ENCODE data around the gene PNPLA8.
"Not testable (repeated sequence)": the region's sequence is repeated elsewhere in the genome, so short reads cannot be mapped to it uniquely, and the experiment has no call there.

Gene PNPLA8

DNA sequence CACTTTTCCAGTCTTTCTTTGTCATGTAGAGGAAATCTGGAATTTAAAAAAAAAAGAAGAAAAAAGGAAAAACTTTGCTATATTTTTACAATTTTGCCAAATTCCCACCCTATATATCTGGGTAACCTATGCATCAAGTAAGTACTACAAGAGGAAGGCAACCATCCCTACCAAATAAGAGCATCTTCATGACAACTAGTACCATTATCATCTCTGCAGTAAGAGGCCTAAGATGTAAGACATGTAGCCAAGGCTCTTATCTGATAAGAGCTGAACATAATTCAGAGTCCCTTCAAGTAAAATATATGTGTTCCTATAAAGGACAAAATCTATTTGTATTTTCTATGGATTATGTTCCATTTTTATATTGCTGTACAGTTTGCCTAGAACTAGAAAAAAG is 40.1 kb upstream of the PNPLA8 start:
- in situ Hi-C loops (cut with MboI; ENCODE audit: low pct_unique_long_range_greater_than_20kb, low sequenced_read_pairs, unreplicated experiment): no loop called here
- no peak for DNase-seq (ENCODE audit: low spot score)
- TF ChIP-seq, protein P1, sequence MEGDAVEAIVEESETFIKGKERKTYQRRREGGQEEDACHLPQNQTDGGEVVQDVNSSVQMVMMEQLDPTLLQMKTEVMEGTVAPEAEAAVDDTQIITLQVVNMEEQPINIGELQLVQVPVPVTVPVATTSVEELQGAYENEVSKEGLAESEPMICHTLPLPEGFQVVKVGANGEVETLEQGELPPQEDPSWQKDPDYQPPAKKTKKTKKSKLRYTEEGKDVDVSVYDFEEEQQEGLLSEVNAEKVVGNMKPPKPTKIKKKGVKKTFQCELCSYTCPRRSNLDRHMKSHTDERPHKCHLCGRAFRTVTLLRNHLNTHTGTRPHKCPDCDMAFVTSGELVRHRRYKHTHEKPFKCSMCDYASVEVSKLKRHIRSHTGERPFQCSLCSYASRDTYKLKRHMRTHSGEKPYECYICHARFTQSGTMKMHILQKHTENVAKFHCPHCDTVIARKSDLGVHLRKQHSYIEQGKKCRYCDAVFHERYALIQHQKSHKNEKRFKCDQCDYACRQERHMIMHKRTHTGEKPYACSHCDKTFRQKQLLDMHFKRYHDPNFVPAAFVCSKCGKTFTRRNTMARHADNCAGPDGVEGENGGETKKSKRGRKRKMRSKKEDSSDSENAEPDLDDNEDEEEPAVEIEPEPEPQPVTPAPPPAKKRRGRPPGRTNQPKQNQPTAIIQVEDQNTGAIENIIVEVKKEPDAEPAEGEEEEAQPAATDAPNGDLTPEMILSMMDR (IDR thresholded peaks at IDR 0.05; ENCODE audit: extremely low read depth, insufficient read depth, missing control alignments): no peak

DNA sequence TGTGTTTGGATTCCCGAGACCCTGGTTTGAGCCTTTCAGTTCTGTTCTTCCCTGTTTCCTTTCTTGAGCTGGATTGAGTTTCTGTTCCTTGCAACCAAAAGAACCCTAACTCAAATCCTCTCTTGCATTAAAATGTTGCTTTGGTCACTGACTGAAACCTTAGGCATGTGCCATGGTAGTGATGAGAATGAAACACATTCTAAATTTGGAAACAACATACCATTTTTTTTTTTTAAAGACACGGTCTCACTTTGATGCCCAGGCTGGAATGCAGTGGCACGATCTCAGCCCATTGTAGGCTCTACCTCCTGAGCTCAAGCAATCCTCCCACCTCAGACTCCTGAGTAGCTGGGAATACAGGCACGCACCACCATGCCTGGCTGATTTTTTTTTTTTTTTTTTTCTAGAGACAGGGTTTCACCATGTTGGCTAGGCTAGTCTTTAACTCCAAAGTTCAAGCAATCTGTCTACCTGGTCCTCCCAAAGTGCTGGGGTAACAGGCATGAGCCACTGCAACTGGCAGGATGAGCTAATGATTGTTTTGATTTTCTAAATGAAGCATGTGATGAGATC is 35.2 kb upstream of the PNPLA8 start:
- DNase-seq (ENCODE audit: low spot score): no peak
- TF ChIP-seq, protein P1 (IDR thresholded peaks at IDR 0.05; ENCODE audit: extremely low read depth, insufficient read depth, missing control alignments): no peak
- in situ Hi-C loops (cut with MboI; ENCODE audit: low pct_unique_long_range_greater_than_20kb, low sequenced_read_pairs, unreplicated experiment): no loop called here

DNA sequence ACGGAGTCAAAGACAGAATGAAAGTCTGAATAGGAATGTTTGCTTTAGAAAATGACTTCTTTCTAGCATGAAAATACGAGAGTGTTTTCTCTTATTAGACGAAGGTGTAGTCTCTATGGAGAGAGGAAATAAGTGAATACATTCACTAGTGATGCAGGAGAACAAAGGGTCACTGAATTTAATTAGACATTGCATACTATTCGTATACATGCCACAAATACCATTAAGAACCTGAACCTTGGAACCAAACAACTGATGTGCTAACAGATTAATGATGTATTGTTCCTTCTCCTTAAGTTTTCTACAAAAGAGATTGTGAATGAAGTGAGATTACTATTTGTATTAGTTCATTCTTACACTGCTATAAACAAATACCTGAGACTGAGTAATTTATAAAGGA is 33.3 kb upstream of the PNPLA8 start:
- in situ Hi-C loops (cut with MboI; ENCODE audit: low pct_unique_long_range_greater_than_20kb, low sequenced_read_pairs, unreplicated experiment): no loop called here
- TF ChIP-seq, protein P1 (IDR thresholded peaks at IDR 0.05; ENCODE audit: extremely low read depth, insufficient read depth, missing control alignments): no peak

DNA sequence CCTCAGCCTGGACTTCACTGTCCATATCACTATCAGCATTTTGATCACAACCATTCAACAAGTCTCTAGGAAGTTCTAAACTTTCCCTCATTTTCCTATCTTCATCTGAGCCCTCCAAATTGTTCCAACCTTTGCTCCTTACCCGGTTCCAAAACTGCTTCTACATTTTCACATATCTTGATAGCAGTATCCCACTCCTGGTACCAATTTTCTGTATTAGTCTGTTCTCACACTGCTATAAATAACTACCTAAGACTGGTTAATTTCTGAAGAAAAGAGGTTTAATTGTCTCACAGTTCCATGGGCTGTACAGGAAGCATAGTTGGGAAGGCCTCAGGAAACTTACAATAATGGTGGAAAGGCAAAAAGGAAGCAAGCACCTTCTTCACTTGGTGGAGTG is 31.7 kb upstream of the PNPLA8 start:
- in situ Hi-C loops (cut with MboI; ENCODE audit: low pct_unique_long_range_greater_than_20kb, low sequenced_read_pairs, unreplicated experiment): no loop called here
- TF ChIP-seq, protein P1 (IDR thresholded peaks at IDR 0.05; ENCODE audit: extremely low read depth, insufficient read depth, missing control alignments): no peak
- no peak for DNase-seq (ENCODE audit: low spot score)

More for the DNA sequence above, 33.3 kb upstream of the PNPLA8 start:
- no peak for DNase-seq (ENCODE audit: low spot score)

DNA sequence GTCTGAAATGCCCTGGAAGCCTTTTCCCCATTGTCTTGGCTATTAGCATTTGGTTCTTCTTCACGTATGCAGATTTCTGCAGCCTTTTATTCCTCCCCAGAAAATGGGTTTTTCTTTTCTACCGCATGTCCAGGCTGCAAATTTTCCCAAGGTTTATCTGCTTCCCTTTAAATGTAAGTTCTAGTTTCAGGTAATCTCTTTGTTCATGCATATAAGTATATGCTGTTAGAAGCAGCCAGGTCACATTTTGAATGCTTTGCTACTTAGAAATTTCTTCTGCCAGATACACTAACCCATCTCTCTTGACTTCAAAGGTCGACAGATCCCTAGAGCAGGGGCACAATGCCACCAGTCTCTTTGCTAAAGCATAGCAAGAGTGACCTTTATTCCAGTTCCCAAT is 31.3 kb upstream of the PNPLA8 start:
- DNase-seq (ENCODE audit: low spot score): no peak
- TF ChIP-seq, protein P1 (IDR thresholded peaks at IDR 0.05; ENCODE audit: extremely low read depth, insufficient read depth, missing control alignments): no peak
- in situ Hi-C loops (cut with MboI; ENCODE audit: low pct_unique_long_range_greater_than_20kb, low sequenced_read_pairs, unreplicated experiment): no loop called here

DNA sequence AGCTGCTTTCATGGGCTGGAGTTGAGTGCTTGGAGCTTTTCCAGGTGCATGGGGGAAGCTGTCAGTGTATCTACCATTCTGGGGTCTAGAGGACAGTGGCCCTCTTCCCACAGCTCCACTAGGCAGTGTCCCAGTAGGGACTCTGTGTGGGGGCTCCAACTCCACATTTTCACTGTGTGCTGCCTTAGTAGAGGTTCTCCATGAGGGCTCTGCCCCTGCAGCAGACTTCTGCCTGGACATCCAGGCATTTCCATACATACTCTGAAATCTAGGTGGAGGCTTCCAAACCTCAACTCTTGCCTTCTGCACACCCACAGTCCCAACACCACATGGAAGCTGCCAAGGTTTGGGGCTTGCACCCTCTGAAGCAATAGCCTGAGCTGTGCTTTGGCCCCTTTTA is 30.7 kb upstream of the PNPLA8 start:
- in situ Hi-C loops (cut with MboI; ENCODE audit: low pct_unique_long_range_greater_than_20kb, low sequenced_read_pairs, unreplicated experiment); DNase-seq (ENCODE audit: low spot score): not testable (repeated sequence)

DNA sequence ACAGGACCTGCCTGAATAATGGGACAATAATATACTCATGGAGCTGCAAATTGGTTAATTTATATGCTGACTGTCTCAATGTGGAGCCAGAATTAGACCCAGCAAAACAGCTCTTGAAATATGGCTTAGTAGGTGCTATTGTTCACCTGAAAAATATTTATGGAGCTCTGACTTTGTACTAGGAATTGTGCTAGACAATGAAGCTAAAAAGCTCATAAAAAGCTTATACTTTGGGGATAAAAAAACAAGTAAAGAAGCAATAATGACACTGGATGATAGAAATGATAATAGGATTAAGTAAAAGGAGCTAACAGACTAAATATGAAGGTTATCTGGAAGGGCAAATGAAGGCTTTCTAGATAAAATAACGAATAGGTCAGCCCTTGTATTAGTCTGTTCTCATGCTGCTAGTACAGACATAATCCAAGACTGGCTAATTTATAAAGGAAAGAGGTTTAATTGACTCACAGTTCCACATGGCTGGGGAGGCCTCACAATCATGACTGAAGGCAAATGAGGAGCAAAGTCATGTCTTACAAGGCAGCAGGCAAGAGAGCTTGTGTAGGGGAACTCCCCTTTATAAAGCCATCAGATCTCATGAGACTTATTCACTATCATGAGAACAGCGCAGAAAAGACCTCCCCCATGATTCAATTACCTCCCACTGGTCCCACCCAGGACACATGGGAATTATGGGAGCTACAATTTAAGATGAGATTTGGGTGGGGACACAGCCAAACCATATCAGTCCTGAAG is 22.4 kb upstream of the PNPLA8 start:
- DNase-seq (ENCODE audit: low spot score); in situ Hi-C loops (cut with MboI; ENCODE audit: low pct_unique_long_range_greater_than_20kb, low sequenced_read_pairs, unreplicated experiment): not testable (repeated sequence)

Data from GM13977 (cell line).